Memory B cell (primary cell): ENCODE results near the gene C10orf62.

ENCODE experiments used
- ATAC-seq: fragments of 150-1000 bp; cut with Tn5 transposase; 2 replicates; pipeline ENCODE4 v1.10.0; 2021; ENCODE audit warnings: low read depth, mild to moderate bottlenecking, moderate library complexity
- DNase-seq, 2 donors: peaks; one replicate each; pipeline ENCODE4 v3.0.0; 2022; ENCODE audit warnings: low spot score in 2 of 2
- H3K27ac Mint-ChIP-seq: one replicate; pipeline ENCODE4 v1.8.0; 2022; ENCODE audit warnings: mild to moderate bottlenecking, moderate library complexity, mixed read lengths
- H3K27me3 Mint-ChIP-seq: one replicate; pipeline ENCODE4 v1.8.0; 2022; ENCODE audit warnings: mixed read lengths
- H3K36me3 Mint-ChIP-seq: one replicate; pipeline ENCODE4 v1.8.0; 2022; ENCODE audit warnings: mild to moderate bottlenecking, mixed read lengths
- H3K4me1 Mint-ChIP-seq: one replicate; pipeline ENCODE4 v1.8.0; 2022; ENCODE audit warnings: mixed read lengths
- H3K4me3 Mint-ChIP-seq: one replicate; pipeline ENCODE4 v1.8.0; 2022; ENCODE audit warnings: mild to moderate bottlenecking, moderate library complexity, mixed read lengths
- H3K9me3 Mint-ChIP-seq: one replicate; pipeline ENCODE4 v1.8.0; 2022; ENCODE audit warnings: mixed read lengths

Gene C10orf62

DNA sequence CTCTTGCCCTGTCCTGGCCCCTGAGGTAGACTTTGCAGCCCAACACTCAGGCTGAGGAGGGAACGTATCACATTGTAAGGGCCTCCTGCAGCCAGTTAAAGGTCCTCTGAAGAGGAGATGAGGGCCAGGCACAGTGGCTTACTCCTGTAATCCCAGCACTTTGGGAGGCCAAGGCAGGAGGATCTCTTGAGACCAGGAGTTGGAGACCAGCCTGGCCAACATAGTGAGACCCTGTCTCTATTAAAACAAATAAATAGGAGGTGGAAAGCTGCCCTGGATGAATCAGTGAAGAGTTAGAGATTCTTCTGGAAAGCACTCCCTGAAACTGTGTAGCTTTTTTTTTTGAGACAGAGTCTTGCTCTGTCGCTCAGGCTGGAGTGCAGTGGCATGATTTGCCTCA lies 2.3 kb upstream of the C10orf62 start:
- no peaks in the 10 kb centered on the region for H3K27me3 Mint-ChIP-seq
- no peak overlapping the region for H3K4me3 Mint-ChIP-seq
- no peaks in the 10 kb centered on the region for H3K4me1 Mint-ChIP-seq
- no peak for DNase-seq
- no peaks in the 10 kb centered on the region for H3K36me3 Mint-ChIP-seq
- no peaks in the 10 kb centered on the region for H3K9me3 Mint-ChIP-seq
- ATAC-seq: no peak
- H3K27ac Mint-ChIP-seq: no peak overlapping the region

GRCh38 chr10:97590082-97590747 lies 694 bp downstream of the C10orf62 start:
- H3K9me3 Mint-ChIP-seq: no peaks in the 10 kb centered on the region
- no peaks in the 10 kb centered on the region for H3K36me3 Mint-ChIP-seq
- no peak overlapping the region for H3K4me3 Mint-ChIP-seq
- H3K27ac Mint-ChIP-seq: no peak overlapping the region
- DNase-seq: no peak
- no peak for ATAC-seq
- no peaks in the 10 kb centered on the region for H3K27me3 Mint-ChIP-seq
- no peaks in the 10 kb centered on the region for H3K4me1 Mint-ChIP-seq

DNA sequence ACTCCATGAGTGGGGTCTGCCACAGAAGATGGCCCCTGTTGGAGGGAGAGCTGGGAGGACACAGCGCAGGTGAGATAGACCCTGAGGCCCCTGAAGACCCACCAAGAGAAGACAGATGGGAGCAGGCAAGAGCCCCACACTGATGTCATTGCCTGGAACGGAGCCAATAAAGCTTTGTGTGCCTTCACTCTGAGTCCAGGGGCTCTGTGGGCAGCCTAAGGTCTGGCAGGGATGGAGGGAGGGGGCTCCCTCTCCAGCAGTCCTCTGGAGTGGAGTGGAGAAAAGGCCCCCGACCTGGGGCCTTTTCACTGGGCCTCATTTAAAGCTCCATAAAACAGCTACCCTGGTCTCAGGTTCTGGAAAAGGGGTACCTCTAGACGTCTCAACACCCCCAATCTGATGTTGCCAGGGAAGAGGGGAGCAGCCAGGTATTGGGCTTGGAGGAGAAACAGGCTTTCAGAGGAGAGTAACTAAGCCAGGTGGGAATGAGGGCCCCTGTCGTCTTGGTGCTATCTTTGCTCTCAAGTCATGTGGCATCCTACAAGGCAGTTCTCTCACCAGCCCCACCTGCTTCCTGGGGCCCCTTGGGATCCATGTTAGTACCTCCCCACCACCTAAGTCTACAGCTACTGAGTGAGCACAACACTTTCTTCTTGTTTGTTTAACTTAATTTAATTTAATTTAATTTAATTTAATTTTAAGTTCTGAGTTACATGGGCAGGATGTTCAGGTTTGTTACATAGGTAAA lies 1.4 kb downstream of the C10orf62 start:
- Mint-ChIP-seq H3K27me3 (no peaks in the 10 kb centered on the region), H3K36me3 (no peaks in the 10 kb centered on the region), H3K4me1 (no peaks in the 10 kb centered on the region), H3K4me3 (no peak overlapping the region), H3K27ac (no peak overlapping the region), H3K9me3 (no peaks in the 10 kb centered on the region)
- no peak for ATAC-seq
- no peak for DNase-seq

- Mint-ChIP-seq H3K4me1 (no peaks in the 10 kb centered on the region), H3K27me3 (no peaks in the 10 kb centered on the region), H3K36me3 (no peaks in the 10 kb centered on the region), H3K4me3 (no peak overlapping the region), H3K27ac (no peak overlapping the region), H3K9me3 (no peaks in the 10 kb centered on the region)
- no peak for ATAC-seq
- DNase-seq: no peak
Measured at GRCh38 chr10:97593421-97593820, 3.9 kb downstream of the C10orf62 start.

GRCh38 chr10:97596101-97597082 lies 6.9 kb downstream of the C10orf62 start:
- H3K27me3 Mint-ChIP-seq: no peaks in the 10 kb centered on the region
- no peak for DNase-seq

DNA sequence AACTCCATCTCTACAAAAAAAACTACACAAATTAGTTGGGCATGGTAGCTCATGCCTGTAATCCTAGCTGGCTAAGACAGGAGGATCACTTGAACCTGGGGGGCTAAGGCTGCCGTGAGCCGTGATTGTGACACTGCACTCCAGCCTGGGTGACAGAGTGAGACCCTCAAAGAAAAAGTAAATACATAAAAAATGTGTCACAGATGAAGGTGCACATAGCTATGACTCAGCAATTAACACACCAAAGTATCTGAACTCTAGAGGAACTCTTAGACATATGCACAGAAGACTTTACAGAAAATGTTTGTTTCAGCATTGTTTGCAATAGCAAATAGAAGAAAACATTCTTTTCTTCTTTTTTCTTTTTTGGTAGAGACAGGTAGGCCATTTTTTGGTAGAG lies 8.3 kb downstream of the C10orf62 start:
- no peaks in the 10 kb centered on the region for H3K9me3 Mint-ChIP-seq
- no peaks in the 10 kb centered on the region for H3K4me1 Mint-ChIP-seq
- H3K27me3 Mint-ChIP-seq: no peaks in the 10 kb centered on the region
- H3K36me3 Mint-ChIP-seq: no peaks in the 10 kb centered on the region
- H3K27ac Mint-ChIP-seq: no peak overlapping the region
- H3K4me3 Mint-ChIP-seq: no peak overlapping the region
- DNase-seq (no peak), ATAC-seq (no peak)

More at GRCh38 chr10:97596101-97597082, 6.9 kb downstream of the C10orf62 start:
- no peaks in the 10 kb centered on the region for H3K4me1 Mint-ChIP-seq
- H3K9me3 Mint-ChIP-seq: no peaks in the 10 kb centered on the region
- no peak overlapping the region for H3K4me3 Mint-ChIP-seq
- no peak for ATAC-seq
- no peak overlapping the region for H3K27ac Mint-ChIP-seq
- H3K36me3 Mint-ChIP-seq: no peaks in the 10 kb centered on the region

DNA sequence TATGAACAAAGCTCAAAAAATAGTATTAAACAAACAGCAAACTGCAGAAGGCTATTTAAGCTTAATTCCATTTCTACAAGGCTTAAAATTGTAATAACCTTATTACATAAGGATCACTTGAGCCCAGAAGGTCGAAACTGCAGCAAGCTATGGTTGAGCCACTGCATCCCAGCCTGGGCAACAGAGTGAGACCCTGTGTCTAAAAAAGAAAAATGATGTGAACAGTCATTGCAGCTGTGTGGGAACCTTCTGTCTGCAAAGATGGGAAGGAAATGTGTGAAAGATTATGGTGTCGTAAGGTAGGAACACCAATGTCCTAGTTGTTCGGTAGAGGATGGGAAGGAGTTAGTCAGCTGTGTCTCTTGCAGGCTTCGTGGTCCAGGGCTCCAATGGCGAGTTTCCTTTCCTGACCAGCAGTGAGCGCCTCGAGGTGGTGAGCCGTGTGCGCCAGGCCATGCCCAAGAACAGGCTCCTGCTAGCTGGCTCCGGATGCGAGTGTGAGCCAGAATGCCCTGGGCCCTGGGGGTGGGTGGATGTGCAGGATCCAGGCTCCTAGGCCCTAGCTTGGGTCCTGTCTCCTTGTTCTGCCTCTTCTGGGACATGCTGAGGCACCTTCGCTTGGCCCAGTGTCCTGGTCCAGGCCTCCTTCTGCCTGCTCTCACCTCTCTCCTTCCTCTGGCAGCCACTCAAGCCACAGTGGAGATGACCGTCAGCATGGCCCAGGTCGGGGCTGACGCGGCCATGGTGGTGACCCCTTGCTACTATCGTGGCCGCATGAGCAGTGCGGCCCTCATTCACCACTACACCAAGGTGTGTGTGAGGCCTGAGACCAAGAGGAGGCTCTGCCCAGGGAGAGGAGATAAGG lies 9.1 kb downstream of the C10orf62 start:
- no peak for ATAC-seq
- H3K4me1 Mint-ChIP-seq: no peaks in the 10 kb centered on the region

GRCh38 chr10:97599272-97599619 lies 9.7 kb downstream of the C10orf62 start:
- Mint-ChIP-seq H3K27me3 (no peaks in the 10 kb centered on the region), H3K36me3 (no peaks in the 10 kb centered on the region)

More for the DNA sequence above, 9.1 kb downstream of the C10orf62 start:
- no peaks in the 10 kb centered on the region for H3K36me3 Mint-ChIP-seq
- no peaks in the 10 kb centered on the region for H3K27me3 Mint-ChIP-seq
- H3K9me3 Mint-ChIP-seq: no peaks in the 10 kb centered on the region
- no peak overlapping the region for H3K27ac Mint-ChIP-seq
- no peak for DNase-seq
- no peak overlapping the region for H3K4me3 Mint-ChIP-seq

GRCh38 chr10:97600616-97601015 lies 11.1 kb downstream of the C10orf62 start:
- no peak for DNase-seq
- Mint-ChIP-seq H3K9me3 (no peaks in the 10 kb centered on the region), H3K27me3 (no peaks in the 10 kb centered on the region), H3K27ac (no peak overlapping the region), H3K4me1 (no peaks in the 10 kb centered on the region), H3K36me3 (no peaks in the 10 kb centered on the region), H3K4me3 (no peak overlapping the region)
- no peak for ATAC-seq

More at GRCh38 chr10:97599272-97599619, 9.7 kb downstream of the C10orf62 start:
- no peak for DNase-seq
- no peaks in the 10 kb centered on the region for H3K9me3 Mint-ChIP-seq
- no peak overlapping the region for H3K27ac Mint-ChIP-seq
- no peak overlapping the region for H3K4me3 Mint-ChIP-seq
- ATAC-seq: no peak
- H3K4me1 Mint-ChIP-seq: no peaks in the 10 kb centered on the region

DNA sequence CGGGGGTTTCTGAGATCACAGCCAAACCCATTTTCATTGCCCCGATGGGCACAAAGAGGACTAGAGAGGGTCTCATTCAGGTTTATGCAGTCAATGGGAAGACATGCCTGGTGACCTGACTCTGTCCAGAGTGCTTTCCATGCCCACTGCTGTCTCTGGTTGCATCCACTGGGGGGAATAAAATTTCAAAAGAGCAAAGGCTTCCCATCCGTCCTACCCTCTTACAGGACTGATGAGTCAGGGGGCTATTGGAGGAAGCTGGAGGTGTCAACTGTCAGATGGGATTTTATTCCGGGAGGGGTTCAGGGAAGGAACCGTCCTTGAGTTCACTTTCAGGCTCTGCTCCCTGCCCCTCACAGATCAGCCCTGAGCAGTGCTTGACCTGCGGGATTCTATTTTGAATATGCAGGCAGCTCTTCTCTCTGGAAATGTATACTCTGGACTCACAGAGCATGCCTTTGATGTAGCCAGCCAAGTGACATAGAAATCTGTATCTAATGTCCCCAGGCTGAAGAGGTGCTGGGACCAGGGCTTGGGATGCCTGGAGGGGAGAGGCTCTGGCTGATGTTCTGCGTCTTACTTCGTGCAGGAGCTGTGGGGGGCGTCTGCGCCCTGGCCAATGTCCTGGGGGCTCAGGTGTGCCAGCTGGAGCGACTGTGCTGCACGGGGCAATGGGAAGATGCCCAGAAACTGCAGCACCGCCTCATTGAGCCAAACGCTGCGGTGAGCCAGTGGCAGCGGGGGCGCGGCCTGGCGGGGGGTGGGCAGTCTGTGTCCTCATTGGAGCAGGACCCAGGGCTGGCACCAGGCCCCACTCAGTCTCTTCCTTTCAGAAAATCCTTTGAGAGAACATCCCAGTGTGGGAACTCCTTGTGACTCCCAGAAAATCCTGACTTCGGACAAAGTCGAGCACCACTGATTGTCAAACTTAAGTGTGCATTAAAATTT lies 12.0 kb downstream of the C10orf62 start:
- Mint-ChIP-seq H3K36me3 (no peaks in the 10 kb centered on the region), H3K9me3 (no peaks in the 10 kb centered on the region), H3K4me1 (no peaks in the 10 kb centered on the region), H3K27ac (no peak overlapping the region), H3K4me3 (no peak overlapping the region), H3K27me3 (no peaks in the 10 kb centered on the region)
- DNase-seq (no peak), ATAC-seq (no peak)

DNA sequence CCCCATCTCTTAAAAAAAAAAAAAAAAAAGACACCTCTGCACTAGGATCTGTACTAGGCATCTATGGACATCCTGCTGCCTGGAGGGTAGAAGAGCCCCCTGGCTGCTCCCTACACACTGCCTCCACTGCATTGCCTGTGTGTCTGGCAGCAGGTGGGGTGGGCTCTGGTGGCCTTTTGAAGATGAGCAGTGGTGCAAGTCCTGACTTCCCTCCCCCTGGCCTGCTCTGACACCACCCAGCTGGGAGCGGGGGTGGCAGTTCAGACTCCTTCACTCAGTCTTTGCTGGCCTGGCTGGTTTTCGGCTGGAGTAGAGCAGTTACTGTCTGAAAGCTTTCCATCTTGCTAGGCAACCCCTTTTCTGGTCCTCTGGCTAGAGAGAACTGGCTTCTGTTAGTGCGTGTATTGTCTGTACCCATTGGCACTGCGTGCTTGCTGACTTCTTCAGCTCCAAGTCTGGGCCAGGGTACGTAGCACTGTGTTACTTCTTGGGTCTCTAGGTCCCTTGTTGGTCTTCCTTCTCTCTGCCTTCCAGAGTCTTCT lies 17.6 kb downstream of the C10orf62 start:
- no peak overlapping the region for H3K27ac Mint-ChIP-seq
- DNase-seq (no peak), ATAC-seq (no peak)
- peaks cover 3% of the 10 kb centered on the region for H3K27me3 Mint-ChIP-seq
- no peaks in the 10 kb centered on the region for H3K9me3 Mint-ChIP-seq
- H3K4me3 Mint-ChIP-seq: no peak overlapping the region
- H3K36me3 Mint-ChIP-seq: no peaks in the 10 kb centered on the region
- no peaks in the 10 kb centered on the region for H3K4me1 Mint-ChIP-seq

DNA sequence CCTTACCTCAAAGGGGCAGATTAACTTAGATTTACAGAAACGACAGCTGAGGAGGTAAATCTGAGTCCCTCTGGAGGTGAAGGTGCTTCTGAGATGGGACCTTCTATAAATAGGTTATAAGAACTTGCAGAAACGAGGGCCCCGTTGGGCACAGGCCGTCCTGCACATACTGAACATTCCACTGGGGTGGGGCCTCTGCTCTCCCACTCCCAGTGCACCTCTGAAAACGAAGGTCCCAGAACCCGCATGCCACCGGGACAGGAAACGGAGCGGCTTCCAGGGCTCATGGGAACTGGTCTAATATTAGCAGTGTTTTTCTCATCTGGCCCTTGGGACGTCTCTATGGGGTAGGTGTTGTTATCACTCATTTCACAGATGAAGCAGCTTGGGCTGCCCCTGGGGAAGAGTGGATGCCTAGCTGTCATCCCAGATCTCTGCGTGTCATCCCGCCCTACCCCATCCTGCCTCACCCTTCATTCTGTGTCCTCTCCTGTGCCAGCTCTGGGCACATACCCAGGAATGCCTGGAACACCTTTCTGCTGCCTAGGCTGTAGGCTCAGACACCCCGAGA lies 19.6 kb downstream of the C10orf62 start:
- no peak for DNase-seq
- ATAC-seq: no peak
- no peak overlapping the region for H3K27ac Mint-ChIP-seq
- H3K4me3 Mint-ChIP-seq: no peak overlapping the region
- no peaks in the 10 kb centered on the region for H3K36me3 Mint-ChIP-seq
- no peaks in the 10 kb centered on the region for H3K4me1 Mint-ChIP-seq
- H3K9me3 Mint-ChIP-seq: no peaks in the 10 kb centered on the region
- peaks cover 3% of the 10 kb centered on the region for H3K27me3 Mint-ChIP-seq
